Stimulated activated CD8-positive, alpha-beta memory T cell treated with anti-CD3 and anti-CD28 coated beads, Interleukin-12 subunit alpha, Interleukin-12 subunit beta, amount 100 ng/mL, for 24 hours (primary cell): ENCODE results near the gene YWHAG.
"Not testable (repeated sequence)": the region's sequence is repeated elsewhere in the genome, so short reads cannot be mapped to it uniquely, and the experiment has no call there.

Source experiments
- DNase-seq: peaks from one replicate; pipeline ENCODE4 v3.0.0-alpha.2; 2020; ENCODE audit errors: extremely low read depth

Gene YWHAG

DNA sequence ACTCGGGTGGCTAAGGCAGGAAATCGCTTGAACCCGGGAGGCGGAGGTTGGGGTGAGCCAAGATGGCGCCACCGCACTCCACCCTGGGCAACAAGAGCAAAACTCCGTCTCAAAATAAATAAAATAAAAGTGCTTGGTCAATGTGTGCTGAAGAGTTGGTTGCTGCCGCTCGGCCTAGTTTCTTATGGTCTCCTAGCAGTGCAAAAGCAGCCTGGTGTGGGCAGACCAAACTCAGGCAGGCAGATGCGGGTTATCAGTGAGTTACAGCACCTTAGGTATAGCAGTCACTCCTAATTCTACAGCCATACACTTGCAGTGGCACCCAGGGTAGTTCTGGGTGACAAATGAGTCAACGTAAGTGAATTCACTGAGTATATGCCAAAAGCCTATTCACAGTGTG, 33.7 kb downstream of the YWHAG start:
- DNase-seq = no peak

DNA sequence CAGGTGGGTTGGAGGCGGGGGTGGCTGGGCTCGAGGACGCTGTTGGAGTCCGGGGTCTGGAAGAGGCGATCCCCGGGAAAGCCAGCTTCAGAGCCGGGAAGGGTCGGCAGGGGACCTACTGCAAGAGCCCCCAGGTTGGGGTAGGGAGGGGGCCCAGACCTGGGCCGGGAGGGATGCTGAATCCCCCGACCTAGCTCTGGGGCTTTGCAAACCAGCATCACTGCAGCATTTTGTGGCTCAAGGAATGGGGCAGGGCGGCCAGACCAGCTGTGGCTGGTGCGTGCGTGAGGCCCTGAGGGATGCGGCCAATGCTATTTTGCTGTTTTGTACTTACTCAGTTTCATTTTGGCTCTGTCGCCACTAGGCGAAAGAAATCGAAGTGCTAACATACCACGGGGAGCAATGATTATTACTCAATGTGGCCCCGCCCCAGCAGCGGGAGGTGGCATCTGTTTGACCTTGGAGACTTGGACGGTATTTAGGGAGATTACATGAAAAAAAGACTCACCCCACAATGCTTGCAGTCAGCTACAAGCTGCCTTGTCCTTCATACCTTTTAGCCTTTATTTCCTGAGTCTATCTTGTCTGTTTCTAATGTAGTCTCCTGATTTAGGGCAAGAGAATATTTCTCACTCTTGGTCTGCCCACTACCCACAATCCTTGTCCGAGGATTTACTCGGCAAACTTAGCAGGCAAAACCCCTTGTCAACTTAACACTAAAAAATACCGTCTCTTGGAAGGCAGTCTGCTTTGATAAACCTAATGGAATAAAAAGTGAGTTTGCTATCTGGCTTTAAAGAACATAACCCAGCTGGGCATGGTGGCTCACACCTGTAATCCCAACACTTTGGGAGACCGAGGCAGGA, 40.1 kb downstream of the YWHAG start:
- no peak for DNase-seq

DNA sequence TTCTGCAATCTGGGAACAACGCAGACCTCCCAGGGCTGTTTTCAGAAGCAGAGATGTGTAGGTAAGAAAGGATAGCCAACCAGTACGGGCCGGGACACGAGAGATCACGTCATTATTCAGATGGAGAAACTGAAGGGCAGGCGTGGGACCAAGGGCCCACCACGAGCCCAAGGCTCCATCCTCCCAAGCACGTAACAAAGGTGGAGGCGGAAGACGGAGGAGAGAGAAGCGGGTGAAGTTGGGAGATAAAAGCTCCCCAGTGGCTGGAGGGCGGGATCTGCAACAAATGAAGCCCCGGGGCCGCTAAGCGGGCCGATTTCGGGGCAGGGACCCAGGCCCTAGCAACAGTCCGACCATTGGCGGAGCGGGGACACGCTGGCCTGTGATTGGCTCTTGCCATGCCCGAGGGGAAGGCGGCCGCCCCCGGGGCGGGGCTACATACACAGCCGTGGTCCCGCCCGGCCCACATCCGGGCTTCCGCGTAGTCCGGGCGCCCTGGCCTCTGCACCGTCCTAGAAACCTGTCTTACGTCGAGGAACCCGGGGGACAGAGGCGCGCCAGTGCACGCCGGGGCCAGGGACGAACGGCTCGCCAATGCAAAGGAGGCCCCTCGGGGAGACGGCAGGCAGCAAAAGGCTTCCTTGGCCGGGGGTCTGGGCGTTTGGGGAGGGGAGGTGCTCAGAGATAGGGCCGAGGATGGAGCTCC, 40.9 kb downstream of the YWHAG start:
- peak; percentile 86 for DNase-seq

DNA sequence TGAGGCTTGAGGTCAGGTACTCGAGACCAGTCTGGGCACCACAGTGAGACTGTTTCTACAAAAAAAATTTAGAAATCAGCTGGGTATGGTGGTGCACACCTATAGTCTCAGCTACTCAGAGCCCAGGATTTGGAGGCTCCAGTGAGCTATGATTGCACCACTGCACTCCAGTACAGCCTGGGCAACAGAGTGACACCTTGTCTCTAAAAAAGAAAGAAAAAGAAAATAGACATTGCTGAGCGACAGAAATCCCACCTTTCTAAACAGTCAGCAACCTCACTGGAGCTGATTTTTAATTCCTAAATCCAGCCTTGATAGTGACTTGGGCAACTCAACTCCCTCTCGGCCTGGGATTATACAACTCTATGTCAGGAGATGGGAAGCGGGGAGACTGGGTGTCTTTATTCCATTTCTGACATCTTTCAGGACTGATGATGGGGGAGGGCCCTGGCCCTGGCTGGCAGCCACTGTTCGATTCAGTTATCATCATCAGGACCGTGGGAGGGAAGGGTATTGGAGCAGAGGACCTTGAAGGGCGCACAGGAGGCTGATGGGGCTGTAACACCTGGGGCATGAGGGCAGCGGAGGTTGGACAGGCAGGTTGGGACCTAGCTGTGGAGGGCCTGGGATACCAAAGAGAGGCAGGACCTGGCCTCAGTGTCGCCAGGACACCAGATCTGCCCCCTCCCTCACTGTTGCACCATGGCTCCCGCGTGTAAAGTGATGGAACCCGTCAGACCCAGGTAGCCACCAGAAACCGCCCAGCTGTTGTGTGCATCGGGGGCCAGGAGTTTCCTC, 41.6 kb downstream of the YWHAG start:
- no peak for DNase-seq

DNA sequence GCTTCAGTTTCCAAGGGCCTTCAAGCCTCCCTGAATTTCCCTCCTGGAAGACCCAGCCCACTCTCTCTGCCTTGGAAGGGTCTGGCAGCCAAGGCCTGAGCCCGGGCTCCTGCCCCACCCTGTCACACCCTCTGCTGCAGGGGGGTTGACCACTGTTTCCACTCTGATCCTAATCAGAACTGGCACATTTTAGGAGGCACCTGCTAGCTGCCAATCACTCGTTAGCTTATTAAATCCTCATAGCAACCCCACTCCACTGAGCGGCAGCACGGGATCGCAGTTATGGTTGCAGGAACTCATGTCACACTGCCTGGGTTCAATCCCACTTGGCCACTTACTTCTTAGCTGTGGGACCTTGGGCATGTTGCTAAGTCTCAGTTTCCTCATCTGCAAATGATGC, 43.4 kb downstream of the YWHAG start:
- DNase-seq = no peak

GRCh38 chr7:76314740-76315139, 44.1 kb downstream of the YWHAG start:
- DNase-seq = not testable (repeated sequence)

- peak; percentile 86 for DNase-seq
Observed at GRCh38 chr7:76314042-76314721, 44.6 kb downstream of the YWHAG start.

- not testable (repeated sequence) for DNase-seq
Observed at GRCh38 chr7:76311838-76312237, 47.0 kb downstream of the YWHAG start.

GRCh38 chr7:76310102-76310957, 48.5 kb downstream of the YWHAG start:
- DNase-seq = no peak

DNA sequence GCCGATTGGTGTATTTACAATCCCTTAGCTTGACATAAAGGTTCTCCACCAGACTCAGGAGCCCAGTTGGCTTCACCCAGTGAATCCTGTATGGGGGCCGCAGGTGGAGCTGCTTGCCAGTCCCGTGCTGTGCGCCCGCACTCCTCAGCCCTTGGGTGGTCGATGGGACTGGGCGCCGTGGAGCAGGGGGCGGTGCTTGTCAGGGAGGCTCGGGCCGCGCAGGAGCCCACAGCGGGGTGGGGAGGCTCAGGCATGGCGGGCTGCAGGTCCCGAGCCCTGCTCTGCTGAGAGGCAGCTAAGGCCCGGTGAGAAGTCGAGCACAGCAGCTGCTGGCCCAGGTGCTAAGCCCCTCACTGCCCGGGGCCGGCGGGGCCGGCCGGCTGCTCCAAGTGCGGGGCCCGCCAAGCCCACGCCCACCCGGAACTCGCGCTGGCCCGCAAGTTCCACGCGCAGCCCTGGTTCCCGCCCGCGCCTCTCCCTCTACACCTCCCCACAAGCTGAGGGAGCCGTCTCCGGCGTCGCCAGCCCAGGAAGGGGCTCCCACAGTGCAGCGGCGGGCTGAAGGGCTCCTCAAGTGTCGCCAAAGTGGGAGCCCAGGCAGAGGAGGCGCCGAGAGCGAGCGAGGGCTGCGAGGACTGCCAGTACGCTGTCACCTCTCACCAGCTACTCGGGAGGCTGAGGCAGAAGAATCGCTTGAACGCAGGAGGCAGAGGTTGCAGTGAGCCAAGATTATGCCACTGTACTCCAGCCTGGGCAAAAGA, 49.3 kb downstream of the YWHAG start:
- not testable (repeated sequence) for DNase-seq

GRCh38 chr7:76308874-76309273, 49.9 kb downstream of the YWHAG start:
- DNase-seq = not testable (repeated sequence)

GRCh38 chr7:76304888-76305375, 53.9 kb downstream of the YWHAG start:
- no peak for DNase-seq

- peak; percentile 47 for DNase-seq
Observed at GRCh38 chr7:76303202-76304147, 55.3 kb downstream of the YWHAG start.

GRCh38 chr7:76302347-76303201, 56.2 kb downstream of the YWHAG start, which contains the start of gene HSPB1:
TSS of gene HSPB1 (plus strand) at chr7:76302673. CDS start at chr7:76302713, 40 bp downstream.
- no peak for DNase-seq

DNA sequence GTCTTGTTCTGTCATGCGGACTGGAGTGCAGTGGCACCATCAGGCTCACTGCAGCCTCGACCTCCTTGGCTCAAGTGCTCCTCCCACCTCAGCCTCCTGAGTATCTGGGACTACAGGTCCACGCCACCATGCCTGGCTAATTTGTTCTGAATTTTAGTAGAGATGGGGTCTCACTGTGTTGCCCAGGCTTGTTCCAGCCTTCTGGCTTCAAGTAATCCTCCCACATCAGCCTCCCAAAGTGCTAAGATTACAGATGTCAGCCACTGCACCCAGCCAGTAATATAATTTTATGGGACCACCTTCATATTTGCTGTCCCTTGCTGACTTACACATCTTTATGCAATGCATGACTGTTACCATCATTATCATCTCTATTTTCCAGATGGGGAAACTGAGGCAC, 57.8 kb downstream of the YWHAG start:
- DNase-seq = no peak

- no peak for DNase-seq
Observed at GRCh38 chr7:76300166-76300731, 58.5 kb downstream of the YWHAG start.
